ENCODE data around the gene DGKE. TPM values are rescaled to one million over a fixed set of nuclear protein-coding genes. Genes with fewer than 3 reads are reported as not detected.

The DGKE gene
- total and polyA plus RNA-seq, 2 of the 13 experiments (the other 11 are each of a cell fraction or from before 2014, with no cell fraction given), result 3.2 to 5.3 TPM

DNA sequence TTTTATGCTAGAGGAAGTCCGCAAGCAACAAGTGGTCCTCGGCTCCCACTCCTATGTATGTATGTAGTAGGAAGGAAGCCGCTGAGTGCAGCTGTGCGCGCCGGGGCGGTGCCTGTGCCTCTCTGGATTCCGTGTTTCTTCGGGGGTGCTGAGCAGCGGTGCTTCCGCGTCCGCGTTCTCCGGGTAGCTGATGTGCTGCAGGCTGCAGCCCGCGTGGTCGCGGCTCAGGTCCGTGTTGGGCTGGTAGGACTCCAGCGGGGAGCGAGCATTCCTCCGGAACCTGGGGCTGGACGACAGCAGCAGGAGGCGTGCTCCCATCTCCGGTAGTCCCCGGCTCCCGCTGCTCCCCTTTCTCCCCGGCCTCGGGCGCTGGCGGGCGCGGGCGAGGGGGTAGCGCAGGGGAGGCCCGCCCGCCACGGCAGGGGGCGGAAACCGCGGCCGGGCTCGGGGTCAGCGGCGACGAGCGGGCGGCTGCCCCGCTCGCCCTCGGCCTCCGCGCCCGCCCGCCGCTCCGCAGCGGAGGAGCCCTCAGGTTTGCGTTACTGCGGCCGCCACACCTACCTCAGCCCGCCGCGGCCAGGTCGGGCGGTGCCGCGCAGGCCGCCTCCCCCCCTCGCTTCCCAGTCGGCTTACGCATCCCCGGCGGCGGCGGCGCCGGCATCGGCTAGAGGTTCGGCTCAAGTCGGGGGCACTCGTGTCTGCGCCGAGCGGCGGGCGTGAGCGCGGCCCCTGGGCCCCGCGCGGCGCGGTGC, 718 bp upstream of the DGKE start (continued):
- TF ChIP-seq, protein P1, sequence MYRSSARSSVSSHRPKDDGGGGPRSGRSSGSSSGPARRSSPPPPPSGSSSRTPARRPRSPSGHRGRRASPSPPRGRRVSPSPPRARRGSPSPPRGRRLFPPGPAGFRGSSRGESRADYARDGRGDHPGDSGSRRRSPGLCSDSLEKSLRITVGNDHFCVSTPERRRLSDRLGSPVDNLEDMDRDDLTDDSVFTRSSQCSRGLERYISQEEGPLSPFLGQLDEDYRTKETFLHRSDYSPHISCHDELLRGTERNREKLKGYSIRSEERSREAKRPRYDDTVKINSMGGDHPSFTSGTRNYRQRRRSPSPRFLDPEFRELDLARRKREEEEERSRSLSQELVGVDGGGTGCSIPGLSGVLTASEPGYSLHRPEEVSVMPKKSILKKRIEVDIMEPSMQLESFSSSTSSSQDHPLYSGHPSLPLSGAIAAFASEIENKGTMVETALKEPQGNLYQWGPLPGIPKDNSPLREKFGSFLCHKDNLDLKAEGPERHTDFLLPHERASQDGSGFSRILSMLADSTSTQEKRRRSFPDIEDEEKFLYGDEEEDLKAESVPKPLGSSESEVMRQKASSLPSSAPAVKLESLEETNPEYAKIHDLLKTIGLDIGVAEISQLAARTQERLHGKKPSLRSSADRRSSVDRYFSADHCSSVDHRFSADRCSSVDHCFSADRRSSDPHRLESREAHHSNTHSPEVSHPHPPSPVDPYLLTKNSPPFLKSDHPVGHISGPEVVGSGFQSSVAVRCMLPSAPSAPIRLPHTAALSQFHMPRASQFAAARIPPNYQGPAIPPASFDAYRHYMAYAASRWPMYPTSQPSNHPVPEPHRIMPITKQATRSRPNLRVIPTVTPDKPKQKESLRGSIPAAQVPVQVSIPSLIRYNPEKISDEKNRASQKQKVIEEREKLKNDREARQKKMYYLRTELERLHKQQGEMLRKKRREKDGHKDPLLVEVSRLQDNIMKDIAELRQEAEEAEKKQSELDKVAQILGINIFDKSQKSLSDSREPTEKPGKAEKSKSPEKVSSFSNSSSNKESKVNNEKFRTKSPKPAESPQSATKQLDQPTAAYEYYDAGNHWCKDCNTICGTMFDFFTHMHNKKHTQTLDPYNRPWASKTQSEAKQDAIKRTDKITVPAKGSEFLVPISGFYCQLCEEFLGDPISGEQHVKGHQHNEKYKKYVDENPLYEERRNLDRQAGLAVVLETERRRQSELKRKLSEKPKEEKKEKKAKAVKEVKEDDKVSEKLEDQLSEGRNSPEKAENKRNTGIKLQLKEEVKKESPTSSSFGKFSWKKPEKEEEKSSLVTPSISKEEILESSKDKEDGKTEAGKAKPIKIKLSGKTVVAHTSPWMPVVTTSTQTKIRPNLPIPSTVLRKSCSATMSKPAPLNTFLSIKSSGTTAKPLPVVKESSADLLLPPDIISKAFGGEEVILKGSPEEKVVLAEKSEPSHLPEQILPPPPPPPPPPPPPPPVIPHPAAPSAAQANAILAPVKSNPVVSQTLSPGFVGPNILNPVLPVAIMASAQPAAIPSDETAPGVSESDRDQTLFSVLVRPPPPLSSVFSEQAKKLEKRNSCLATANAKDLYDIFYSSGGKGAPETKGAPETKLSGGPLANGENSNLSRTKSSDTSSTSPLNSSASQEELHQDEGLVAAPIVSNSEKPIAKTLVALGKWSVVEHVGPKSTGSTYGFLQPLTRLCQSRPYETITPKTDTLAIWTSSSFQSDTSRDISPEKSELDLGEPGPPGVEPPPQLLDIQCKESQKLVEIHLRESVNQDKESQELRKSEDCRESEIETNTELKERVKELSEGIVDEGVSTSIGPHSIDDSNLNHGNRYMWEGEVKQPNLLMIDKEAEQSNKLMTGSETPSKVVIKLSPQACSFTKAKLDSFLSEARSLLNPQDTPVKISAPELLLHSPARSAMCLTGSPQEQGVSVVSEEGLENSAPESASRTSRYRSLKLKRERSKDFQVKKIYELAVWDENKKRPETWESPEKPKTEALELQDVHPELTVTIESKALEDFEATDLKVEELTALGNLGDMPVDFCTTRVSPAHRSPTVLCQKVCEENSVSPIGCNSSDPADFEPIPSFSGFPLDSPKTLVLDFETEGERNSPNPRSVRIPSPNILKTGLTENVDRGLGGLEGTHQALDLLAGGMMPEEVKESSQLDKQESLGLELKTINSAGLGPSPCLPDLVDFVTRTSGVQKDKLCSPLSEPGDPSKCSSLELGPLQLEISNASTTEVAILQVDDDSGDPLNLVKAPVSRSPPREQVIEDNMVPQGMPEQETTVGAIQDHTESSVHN (CRISPR knock-in tag; IDR thresholded peaks at IDR 0.05), result no peak
- TF ChIP-seq HDAC2 (CRISPR knock-in tag; IDR thresholded peaks at IDR 0.05) (peak; percentile 39; the same call in 1 of the 2 replicates), SKI (IDR thresholded peaks at IDR 0.05; ENCODE audit: partially characterized antibody) (peak; percentile 14), KDM1A (CRISPR knock-in tag; IDR thresholded peaks at IDR 0.05) (peak; percentile 67; the same call in 1 of the 2 replicates), KAT8 (CRISPR knock-in tag; IDR thresholded peaks at IDR 0.05) (peak; percentile 30; the same call in 1 of the 2 replicates), ELF4 (CRISPR knock-in tag; IDR thresholded peaks at IDR 0.05; ENCODE audit: borderline replicate concordance) (0 out of 2 replicates have a peak, but pooled peaks have one; percentile 38), RAD51 (IDR thresholded peaks at IDR 0.05; ENCODE audit: borderline replicate concordance) (no peak), ZNF567 (CRISPR knock-in tag; IDR thresholded peaks at IDR 0.05; ENCODE audit: borderline replicate concordance) (peak; percentile 77; the same call in 1 of the 2 replicates)
- TF ChIP-seq, protein P2, sequence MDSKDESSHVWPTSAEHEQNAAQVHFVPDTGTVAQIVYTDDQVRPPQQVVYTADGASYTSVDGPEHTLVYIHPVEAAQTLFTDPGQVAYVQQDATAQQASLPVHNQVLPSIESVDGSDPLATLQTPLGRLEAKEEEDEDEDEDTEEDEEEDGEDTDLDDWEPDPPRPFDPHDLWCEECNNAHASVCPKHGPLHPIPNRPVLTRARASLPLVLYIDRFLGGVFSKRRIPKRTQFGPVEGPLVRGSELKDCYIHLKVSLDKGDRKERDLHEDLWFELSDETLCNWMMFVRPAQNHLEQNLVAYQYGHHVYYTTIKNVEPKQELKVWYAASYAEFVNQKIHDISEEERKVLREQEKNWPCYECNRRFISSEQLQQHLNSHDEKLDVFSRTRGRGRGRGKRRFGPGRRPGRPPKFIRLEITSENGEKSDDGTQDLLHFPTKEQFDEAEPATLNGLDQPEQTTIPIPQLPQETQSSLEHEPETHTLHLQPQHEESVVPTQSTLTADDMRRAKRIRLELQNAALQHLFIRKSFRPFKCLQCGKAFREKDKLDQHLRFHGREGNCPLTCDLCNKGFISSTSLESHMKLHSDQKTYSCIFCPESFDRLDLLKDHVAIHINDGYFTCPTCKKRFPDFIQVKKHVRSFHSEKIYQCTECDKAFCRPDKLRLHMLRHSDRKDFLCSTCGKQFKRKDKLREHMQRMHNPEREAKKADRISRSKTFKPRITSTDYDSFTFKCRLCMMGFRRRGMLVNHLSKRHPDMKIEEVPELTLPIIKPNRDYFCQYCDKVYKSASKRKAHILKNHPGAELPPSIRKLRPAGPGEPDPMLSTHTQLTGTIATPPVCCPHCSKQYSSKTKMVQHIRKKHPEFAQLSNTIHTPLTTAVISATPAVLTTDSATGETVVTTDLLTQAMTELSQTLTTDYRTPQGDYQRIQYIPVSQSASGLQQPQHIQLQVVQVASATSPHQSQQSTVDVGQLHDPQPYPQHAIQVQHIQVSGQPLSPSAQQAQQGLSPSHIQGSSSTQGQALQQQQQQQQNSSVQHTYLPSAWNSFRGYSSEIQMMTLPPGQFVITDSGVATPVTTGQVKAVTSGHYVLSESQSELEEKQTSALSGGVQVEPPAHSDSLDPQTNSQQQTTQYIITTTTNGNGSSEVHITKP (CRISPR knock-in tag; IDR thresholded peaks at IDR 0.05; ENCODE audit: low read depth), result 0 out of 2 replicates have a peak, but pooled peaks have one; percentile 16

Data from HepG2 (cell line).